ENCODE results near the gene TCERG1.

TCERG1 gene

DNA sequence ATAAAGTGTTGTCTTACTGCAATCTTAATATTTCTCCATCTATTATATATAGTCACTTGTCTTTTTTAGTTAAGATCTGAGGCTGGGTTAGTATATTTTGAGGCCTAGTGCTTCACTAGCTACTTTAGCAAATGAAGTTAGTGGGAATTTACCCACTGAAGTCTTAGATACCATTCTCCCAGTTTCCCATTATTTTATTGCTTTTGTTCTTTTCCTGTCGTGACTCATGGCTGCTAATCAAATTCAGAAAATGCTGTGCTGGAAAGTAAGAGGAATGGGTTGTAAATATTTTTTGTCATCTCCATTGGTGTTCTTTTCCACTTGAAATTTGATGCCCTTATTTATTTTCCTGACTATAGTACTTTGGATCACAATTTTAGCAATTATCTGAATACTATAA is 14.2 kb downstream of the TCERG1 start:
- H3K4me1 ChIP-seq = no peaks in the 10 kb centered on the region
- no peak overlapping the region for H3K4me3 ChIP-seq (ENCODE audit: low read depth, low read length)

GRCh38 chr5:146463446-146463845 is 16.3 kb downstream of the TCERG1 start:
- H3K36me3 ChIP-seq (ENCODE audit: control insufficient read depth, insufficient read depth, low read length) = no peaks in the 10 kb centered on the region
- TF ChIP-seq, protein P1, sequence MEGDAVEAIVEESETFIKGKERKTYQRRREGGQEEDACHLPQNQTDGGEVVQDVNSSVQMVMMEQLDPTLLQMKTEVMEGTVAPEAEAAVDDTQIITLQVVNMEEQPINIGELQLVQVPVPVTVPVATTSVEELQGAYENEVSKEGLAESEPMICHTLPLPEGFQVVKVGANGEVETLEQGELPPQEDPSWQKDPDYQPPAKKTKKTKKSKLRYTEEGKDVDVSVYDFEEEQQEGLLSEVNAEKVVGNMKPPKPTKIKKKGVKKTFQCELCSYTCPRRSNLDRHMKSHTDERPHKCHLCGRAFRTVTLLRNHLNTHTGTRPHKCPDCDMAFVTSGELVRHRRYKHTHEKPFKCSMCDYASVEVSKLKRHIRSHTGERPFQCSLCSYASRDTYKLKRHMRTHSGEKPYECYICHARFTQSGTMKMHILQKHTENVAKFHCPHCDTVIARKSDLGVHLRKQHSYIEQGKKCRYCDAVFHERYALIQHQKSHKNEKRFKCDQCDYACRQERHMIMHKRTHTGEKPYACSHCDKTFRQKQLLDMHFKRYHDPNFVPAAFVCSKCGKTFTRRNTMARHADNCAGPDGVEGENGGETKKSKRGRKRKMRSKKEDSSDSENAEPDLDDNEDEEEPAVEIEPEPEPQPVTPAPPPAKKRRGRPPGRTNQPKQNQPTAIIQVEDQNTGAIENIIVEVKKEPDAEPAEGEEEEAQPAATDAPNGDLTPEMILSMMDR (IDR thresholded peaks at IDR 0.05) = no peak

More for the DNA sequence above, 14.2 kb downstream of the TCERG1 start:
- TF ChIP-seq, protein P1 (IDR thresholded peaks at IDR 0.05) = no peak
- Histone ChIP-seq H3K27ac (no peak overlapping the region), H2AFZ (no peak overlapping the region), H3K27me3 (ENCODE audit: control insufficient read depth, insufficient read depth, low read length) (no peaks in the 10 kb centered on the region), H3K36me3 (ENCODE audit: control insufficient read depth, insufficient read depth, low read length) (no peaks in the 10 kb centered on the region), H3K4me2 (ENCODE audit: low read length) (no peak overlapping the region), H3K9ac (no peak overlapping the region), H3K9me3 (ENCODE audit: control insufficient read depth, low read length) (no peaks in the 10 kb centered on the region), H3K79me2 (peaks cover 14% of the 10 kb centered on the region)

GRCh38 chr5:146466521-146467349 is 19.6 kb downstream of the TCERG1 start:
- H2AFZ ChIP-seq = no peak overlapping the region
- no peaks in the 10 kb centered on the region for H3K9me3 ChIP-seq (ENCODE audit: control insufficient read depth, low read length)
- H3K4me3 ChIP-seq (ENCODE audit: low read depth, low read length) = no peak overlapping the region
- H3K4me2 ChIP-seq (ENCODE audit: low read length) = no peak overlapping the region
- TF ChIP-seq, protein P1 (IDR thresholded peaks at IDR 0.05) = no peak
- H3K27ac ChIP-seq = no peak overlapping the region
- no peaks in the 10 kb centered on the region for H3K27me3 ChIP-seq (ENCODE audit: control insufficient read depth, insufficient read depth, low read length)
- H3K9ac ChIP-seq = no peak overlapping the region
- no peaks in the 10 kb centered on the region for H3K36me3 ChIP-seq (ENCODE audit: control insufficient read depth, insufficient read depth, low read length)
- peaks cover 2% of the 10 kb centered on the region for H3K79me2 ChIP-seq
- no peaks in the 10 kb centered on the region for H3K4me1 ChIP-seq

More at GRCh38 chr5:146463446-146463845, 16.3 kb downstream of the TCERG1 start:
- H3K4me1 ChIP-seq = no peaks in the 10 kb centered on the region
- H3K9ac ChIP-seq = no peak overlapping the region
- no peak overlapping the region for H2AFZ ChIP-seq
- no peak overlapping the region for H3K4me3 ChIP-seq (ENCODE audit: low read depth, low read length)
- no peak overlapping the region for H3K4me2 ChIP-seq (ENCODE audit: low read length)
- no peak overlapping the region for H3K27ac ChIP-seq
- peaks cover 14% of the 10 kb centered on the region for H3K79me2 ChIP-seq
- H3K9me3 ChIP-seq (ENCODE audit: control insufficient read depth, low read length) = no peaks in the 10 kb centered on the region
- no peaks in the 10 kb centered on the region for H3K27me3 ChIP-seq (ENCODE audit: control insufficient read depth, insufficient read depth, low read length)

GRCh38 chr5:146467760-146468159 is 20.6 kb downstream of the TCERG1 start:
- no peak overlapping the region for H3K4me2 ChIP-seq (ENCODE audit: low read length)
- H3K4me1 ChIP-seq = no peaks in the 10 kb centered on the region
- H3K9ac ChIP-seq = no peak overlapping the region
- H3K27me3 ChIP-seq (ENCODE audit: control insufficient read depth, insufficient read depth, low read length) = no peaks in the 10 kb centered on the region
- TF ChIP-seq, protein P1 (IDR thresholded peaks at IDR 0.05) = no peak
- H3K36me3 ChIP-seq (ENCODE audit: control insufficient read depth, insufficient read depth, low read length) = no peaks in the 10 kb centered on the region
- no peak overlapping the region for H3K4me3 ChIP-seq (ENCODE audit: low read depth, low read length)
- no peak overlapping the region for H2AFZ ChIP-seq
- H3K9me3 ChIP-seq (ENCODE audit: control insufficient read depth, low read length) = no peaks in the 10 kb centered on the region
- peaks cover 2% of the 10 kb centered on the region for H3K79me2 ChIP-seq
- H3K27ac ChIP-seq = no peak overlapping the region

- no peaks in the 10 kb centered on the region for H3K27me3 ChIP-seq (ENCODE audit: control insufficient read depth, insufficient read depth, low read length)
- H3K4me1 ChIP-seq = no peaks in the 10 kb centered on the region
- H3K9me3 ChIP-seq (ENCODE audit: control insufficient read depth, low read length) = no peaks in the 10 kb centered on the region
- H3K4me3 ChIP-seq (ENCODE audit: low read depth, low read length) = no peak overlapping the region
- no peaks in the 10 kb centered on the region for H3K36me3 ChIP-seq (ENCODE audit: control insufficient read depth, insufficient read depth, low read length)
- H3K27ac ChIP-seq = no peak overlapping the region
- H3K79me2 ChIP-seq = peaks cover 3% of the 10 kb centered on the region
- H2AFZ ChIP-seq = no peak overlapping the region
- TF ChIP-seq, protein P1 (IDR thresholded peaks at IDR 0.05) = no peak
- no peak overlapping the region for H3K4me2 ChIP-seq (ENCODE audit: low read length)
- H3K9ac ChIP-seq = no peak overlapping the region
Observed at GRCh38 chr5:146474065-146474464, 26.9 kb downstream of the TCERG1 start.

Data from parathyroid adenoma (tissue), 2 donors.